NCI-H2029 treated with DMSO at 0.1 percent for 48 hours (cell line): ENCODE data around the gene PTPN3.

Experiments
- DNase-seq: peaks from one replicate; lab custom pipeline; 2025; lab: John Stamatoyannopoulos, UW

PTPN3 gene

DNA sequence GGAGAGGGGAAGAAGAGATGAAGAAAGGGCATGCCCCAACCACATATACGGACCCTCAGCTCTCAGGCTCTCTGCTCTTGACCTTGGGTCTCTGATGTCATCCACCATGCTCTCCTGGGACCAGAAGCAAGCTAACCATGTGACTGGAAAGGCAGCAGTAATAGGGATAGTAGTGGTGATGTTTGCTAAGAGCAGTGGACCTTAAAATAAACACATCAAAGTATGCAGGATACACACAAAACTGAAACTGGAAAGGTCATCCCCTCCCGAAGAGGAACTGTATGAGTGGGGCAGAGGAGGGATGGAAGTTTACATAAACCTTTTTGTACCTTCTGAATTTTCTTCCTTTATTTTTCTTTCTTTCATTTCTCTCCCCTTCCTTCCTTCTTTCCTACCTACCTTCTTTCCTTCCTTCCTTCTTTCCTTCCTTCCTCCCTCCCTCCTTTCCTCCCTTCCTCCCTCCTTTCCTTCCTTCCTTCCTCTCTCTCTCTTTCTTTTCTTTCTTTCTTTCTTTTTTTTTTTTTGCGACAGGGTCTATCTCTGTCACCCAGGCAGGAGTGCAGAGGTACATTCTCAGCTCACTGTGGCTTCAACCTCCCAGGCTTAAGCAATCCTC lies 8.1 kb upstream of the PTPN3 start:
- DNase-seq: peak; percentile 64

DNA sequence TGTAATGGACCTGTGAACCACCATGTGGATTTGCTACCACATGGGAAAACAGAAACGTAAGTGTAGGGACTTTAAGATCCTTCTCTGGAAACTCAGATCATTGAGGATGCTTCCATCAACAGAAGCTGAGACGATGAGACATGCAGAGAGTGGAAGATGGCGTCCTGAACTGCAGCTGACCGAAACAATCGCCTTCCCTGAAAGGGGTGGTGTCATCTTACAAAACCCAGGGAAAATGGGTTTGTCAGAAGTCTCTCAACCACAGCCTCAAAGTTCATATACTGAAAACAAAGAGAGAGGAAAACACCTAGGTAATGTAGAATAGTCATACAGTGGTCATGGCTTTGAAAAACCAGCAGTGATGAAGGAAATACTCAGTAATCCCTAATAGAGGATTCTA lies 6.6 kb upstream of the PTPN3 start:
- no peak for DNase-seq

DNA sequence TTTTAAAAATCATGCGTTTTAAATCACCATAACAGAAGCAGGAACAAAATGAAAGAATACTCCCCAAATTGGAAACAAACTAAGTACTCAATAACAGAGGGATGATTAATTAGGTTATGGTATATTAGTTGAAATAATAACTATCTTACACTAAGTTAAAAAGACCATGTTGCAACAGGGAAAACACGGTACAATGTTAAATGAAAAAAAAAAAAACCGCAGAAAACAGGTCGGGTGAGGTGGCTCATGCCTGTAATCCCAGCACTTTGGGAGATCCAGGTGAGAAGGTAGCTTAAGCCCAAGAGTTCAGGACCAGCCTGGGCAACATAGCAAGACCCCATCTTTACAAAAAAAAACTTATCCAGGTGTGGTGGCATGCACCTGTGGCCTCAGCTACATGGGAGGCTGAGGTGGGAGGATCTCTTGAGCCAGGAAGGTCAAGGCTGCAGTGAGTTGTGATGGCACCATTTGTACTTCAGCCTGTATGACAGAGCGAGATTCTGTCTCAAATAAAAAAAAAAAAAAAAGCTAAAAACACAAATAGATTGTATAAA lies 2.4 kb upstream of the PTPN3 start:
- DNase-seq: no peak

DNA sequence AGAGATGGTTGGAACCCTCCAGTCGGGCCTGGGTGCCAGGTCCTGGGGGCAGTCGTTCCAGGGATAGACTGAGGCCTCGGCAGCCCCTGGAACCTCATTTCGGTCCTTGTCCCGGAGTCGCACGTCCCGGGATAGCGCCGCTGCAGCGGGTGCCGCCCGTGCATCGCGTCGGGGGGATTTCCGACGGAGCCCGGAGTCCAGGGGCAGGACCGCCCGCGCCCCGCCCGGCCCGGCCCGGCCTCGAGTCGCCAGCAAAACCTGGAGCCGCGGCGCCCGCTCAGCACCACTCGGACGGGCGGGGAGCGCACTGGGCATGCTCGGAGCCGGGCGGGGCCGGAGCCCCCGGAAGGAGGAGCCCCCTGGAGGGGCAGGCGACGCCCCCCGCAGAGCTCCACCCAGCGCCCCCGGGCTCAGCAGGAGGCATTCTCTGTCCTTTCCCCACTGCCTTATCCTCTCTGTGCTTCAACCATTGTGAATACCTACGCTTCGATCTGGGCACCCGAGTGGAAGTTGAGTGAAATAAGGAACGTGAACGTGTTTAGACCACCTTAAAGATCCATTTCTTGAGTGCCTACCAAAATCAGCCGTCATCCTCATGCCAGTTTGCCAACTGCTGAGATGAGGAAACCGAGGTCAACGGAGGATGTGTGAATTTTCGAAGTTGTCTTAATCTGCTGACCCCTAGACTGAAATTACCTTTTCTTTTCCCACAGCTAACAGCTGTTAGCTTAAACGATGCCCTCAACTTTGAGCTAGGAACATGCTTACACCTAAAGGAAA lies 1.7 kb upstream of the PTPN3 start:
- peak; percentile 10 for DNase-seq

GRCh38 chr9:109499093-109499630 lies 1.1 kb upstream of the PTPN3 start:
- DNase-seq: no peak

- DNase-seq: peak; percentile 8
Observed at GRCh38 chr9:109497226-109498153, 617 bp downstream of the PTPN3 start.

DNA sequence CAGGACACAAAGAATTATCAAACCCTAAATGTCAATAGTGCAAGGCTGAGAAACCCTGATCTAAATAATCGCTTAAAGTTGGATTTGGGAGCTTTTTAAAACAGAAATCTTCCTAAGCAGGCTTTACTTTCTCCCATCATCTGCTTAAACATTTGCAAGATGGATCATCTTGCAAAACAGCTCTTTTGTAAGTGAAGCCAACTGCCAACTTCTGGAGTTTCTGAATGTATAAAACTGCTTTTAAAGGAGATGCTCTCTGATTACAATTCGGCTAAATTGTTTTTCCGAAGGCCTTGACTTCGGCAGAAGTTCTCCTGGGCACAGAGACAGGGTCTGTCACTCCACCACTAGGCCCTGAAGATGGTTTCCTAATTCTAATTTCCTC lies 1.3 kb downstream of the PTPN3 start:
- no peak for DNase-seq

GRCh38 chr9:109496218-109496617 lies 1.9 kb downstream of the PTPN3 start:
- no peak for DNase-seq

DNA sequence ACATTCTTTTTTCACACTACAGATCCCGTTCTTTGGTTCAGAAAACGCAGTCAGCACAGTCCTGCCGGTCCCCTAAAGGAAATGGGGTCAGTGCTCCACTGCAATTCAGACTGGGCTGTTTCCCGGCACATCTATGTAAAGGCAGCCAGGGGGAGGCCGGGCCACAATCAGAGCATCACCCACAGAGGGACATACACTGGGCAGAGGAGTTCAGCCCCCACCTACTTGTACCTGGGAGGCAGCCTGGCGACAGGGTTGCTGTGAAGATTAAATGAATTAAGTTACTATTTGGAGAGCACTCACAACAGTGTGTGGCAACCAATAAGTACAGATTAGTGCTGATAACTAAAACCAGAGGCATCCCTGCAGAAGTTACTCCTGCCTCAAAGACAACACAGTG lies 4.5 kb downstream of the PTPN3 start:
- DNase-seq: no peak

DNA sequence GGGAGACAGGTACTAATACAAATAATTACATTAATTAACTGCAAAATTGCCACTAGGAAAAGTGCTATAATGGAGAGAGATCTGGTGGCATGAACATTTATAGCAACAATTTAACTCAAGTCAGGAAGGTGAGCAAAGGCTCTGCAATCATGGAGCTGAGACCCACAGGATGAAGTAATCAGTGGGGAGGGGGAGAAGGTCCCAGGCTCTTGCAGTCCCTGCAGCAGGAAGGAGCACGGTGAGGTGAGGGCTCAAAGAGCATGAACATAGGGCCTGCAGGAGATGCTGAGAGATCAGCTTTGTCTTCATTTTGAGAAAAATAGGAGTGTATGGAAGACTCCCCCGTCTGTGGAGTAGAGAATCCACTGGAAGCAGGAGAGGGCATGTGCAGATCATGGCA lies 6.5 kb downstream of the PTPN3 start:
- DNase-seq: no peak

DNA sequence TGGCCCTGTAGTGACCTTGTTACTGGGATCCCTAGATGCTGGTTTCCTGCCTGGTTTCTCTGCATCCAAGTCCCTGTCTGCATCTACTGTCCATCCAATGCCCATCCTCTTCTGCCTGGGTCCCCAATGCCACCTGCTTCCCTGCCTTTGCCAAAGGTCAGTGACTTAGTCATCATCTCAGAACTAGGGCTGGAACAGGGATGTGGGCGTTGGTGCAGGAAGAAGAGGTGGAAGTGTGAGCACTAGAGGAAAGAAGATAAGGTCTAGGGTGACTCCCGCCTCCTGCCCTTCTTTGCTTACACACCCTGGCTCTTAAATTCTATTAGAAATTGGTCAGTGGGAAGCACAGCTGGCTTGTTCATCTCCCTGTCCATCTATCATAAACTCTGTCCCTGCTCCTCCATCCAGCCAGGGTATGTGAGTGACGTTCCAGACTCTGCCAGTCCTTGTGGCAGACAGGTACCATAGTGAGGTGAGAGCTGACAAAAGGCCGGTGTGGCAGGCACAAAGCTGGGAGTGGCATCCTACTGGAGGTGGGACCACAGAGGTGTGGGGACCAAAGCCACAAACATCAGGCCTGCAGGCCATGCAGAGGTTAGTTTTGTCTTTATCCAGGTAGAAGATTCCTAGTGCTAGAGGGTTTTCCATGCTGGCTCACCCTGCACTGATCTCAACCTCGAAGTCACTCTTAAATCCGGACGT lies 9.2 kb downstream of the PTPN3 start:
- no peak for DNase-seq

- no peak for DNase-seq
Observed at GRCh38 chr9:109488351-109488750, 9.8 kb downstream of the PTPN3 start.

DNA sequence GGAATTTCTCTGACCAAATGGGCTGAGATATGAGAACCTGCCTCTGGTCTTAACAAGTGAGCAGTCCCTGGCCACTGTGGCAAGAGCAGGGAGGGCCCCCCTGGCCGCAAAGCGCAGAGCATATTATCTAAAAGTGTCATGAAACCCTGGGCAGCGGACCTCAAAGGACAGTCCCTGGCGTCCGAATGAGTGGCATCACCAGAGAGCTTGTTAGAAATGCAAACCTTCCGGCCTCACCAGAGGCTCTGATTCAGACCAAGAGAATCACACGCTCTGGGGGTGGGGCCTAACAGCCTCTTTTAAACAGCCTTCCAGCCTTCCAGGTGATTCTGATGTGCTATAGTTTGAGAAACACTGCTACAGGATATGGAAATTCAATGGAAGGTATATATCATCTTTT lies 10.9 kb downstream of the PTPN3 start:
- DNase-seq: no peak

- no peak for DNase-seq
Observed at GRCh38 chr9:109483744-109484429, 14.2 kb downstream of the PTPN3 start.

GRCh38 chr9:109482391-109482916 lies 15.7 kb downstream of the PTPN3 start:
- no peak for DNase-seq

- DNase-seq: no peak
Observed at GRCh38 chr9:109481856-109482255, 16.3 kb downstream of the PTPN3 start.

GRCh38 chr9:109479822-109480221 lies 18.3 kb downstream of the PTPN3 start:
- no peak for DNase-seq

DNA sequence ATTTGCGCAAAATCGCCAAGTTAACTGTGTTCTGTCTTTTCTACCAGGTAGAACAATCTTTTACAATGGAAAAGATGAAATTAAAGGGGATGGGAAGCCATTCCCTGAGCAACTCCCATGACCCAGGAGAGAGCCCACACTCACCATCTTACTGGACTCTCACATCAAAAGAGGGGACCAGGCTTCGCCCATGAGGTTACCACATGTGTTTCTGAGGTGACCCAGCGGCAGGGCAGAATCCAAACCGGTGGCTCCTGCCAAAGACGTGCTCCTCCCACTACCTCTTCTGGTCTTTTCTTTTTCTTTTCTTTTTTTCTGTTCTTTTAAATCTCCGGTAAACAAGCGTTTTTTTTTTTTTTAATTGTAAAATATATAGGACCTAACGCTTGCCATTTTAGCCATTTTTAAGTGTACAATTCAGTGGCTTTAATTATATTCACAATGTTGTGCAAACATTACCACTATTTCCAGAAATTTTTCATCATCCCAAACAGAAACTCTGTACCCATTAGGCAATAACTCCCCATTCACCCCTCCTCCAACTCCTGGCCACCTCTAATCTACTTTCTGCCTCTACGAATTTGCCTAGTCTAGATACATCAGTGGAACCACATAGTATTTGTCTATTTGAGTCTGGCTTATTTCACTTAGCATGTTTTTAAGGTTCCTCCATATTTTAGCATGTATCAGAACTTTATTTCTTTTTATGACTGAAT lies 19.3 kb downstream of the PTPN3 start:
- no peak for DNase-seq

- no peak for DNase-seq
Observed at GRCh38 chr9:109478051-109478563, 20.0 kb downstream of the PTPN3 start.
